GM12878 (cell line): ENCODE results near the gene SLC35F6. TPM values are rescaled to one million over a fixed set of nuclear protein-coding genes. Genes with fewer than 3 reads are reported as not detected.

Source experiments
- ATAC-seq: fragments of 200-7000 bp; cut with Tn5 transposase; 3 replicates; pipeline ENCODE4 v1.9.1; 2020; ENCODE audit warnings: mild to moderate bottlenecking, moderate library complexity
- BruUV-seq: library from RNA; stranded (reverse); fragments of 400-500 nt; replicated peaks from 2 replicates; lab custom pipeline; 2021; lab: Mats Ljungman, UMichigan
- CTCF ChIA-PET: fragments of 300-600 bp; sonication (Branson Sonifier 250); formaldehyde crosslinking; extraction: SDS; loops from one replicate; lab custom pipeline; 2021; ENCODE audit warnings: inconsistent platforms; lab: Yijun Ruan, JAX
- POLR2A ChIA-PET: fragments of 350-600 bp; formaldehyde crosslinking; extraction: SDS; loops from one replicate; lab custom pipeline; 2021; ENCODE audit warnings: inconsistent platforms; lab: Charles Lee
- RAD21 ChIA-PET: fragments of 300-600 bp; sonication (Branson Sonifier 250); formaldehyde crosslinking; loops from one replicate; lab custom pipeline; 2023; ENCODE audit warnings: antibody characterized with exemption; ENCODE audit not compliant: unreplicated experiment; lab: Charles Lee
- SMC1A ChIA-PET: fragments of 300-600 bp; sonication (Branson Sonifier 250); formaldehyde crosslinking; loops from one replicate; lab custom pipeline; 2023; ENCODE audit not compliant: unreplicated experiment, uncharacterized antibody; lab: Charles Lee
- DNase-seq: peaks from one replicate; pipeline ENCODE4 v3.0.0-alpha.2; 2011; ENCODE audit warnings: low read depth, low spot score
- FAIRE-seq: peaks from 3 replicates; lab custom pipeline; 2011; peaks lifted over from hg19 to GRCh38; lab: Jason Lieb, UNC
- H2AFZ ChIP-seq: 2 replicates; pipeline ENCODE4 v1.6.0; 2011; ENCODE audit warnings: low read depth, low read length, control low read depth; ENCODE audit not compliant: control insufficient read depth
- H3K27ac ChIP-seq: 2 replicates; pipeline ENCODE4 v1.5.1; 2011; ENCODE audit warnings: control low read depth; ENCODE audit not compliant: control insufficient read depth, insufficient read depth
- H3K27me3 ChIP-seq, 2 experiments: replicated peaks in 1 of 2; 2 replicates each; pipeline versions ENCODE4 v1.6.0 to v1.6.1; 2011; ENCODE audit warnings: low read length in 1 of 2; ENCODE audit not compliant: control insufficient read depth in 2 of 2, insufficient read depth in 2 of 2
- H3K36me3 ChIP-seq, 2 experiments: 2 replicates each; pipeline ENCODE4 v1.5.1; 2011; ENCODE audit warnings: low read length in 1 of 2; ENCODE audit not compliant: control insufficient read depth in 2 of 2, insufficient read depth in 2 of 2
- H3K4me1 ChIP-seq: 2 replicates; pipeline ENCODE4 v1.6.1; 2011; ENCODE audit warnings: mild to moderate bottlenecking, low read length, moderate library complexity, mixed read lengths; ENCODE audit not compliant: control insufficient read depth, insufficient read depth
- H3K4me2 ChIP-seq: 2 replicates; pipeline ENCODE4 v1.6.0; 2011; ENCODE audit warnings: control low read depth; ENCODE audit not compliant: control insufficient read depth, insufficient read depth
- H3K4me3 ChIP-seq: fragments of 200-600 bp; sonication (generic); 2 replicates; pipeline ENCODE4 v1.5.1; 2016
- H3K79me2 ChIP-seq: 2 replicates; pipeline ENCODE4 v1.6.0; 2011; ENCODE audit warnings: low read length; ENCODE audit not compliant: control insufficient read depth, insufficient read depth
- H3K9ac ChIP-seq: 2 replicates; pipeline ENCODE4 v1.8.0; 2011; ENCODE audit warnings: low read length, control low read depth, mixed read lengths; ENCODE audit not compliant: control insufficient read depth, insufficient read depth
- H3K9me3 ChIP-seq: replicated peaks from 3 replicates; pipeline ENCODE4 v1.5.1; 2011; ENCODE audit warnings: mild to moderate bottlenecking, low read length; ENCODE audit not compliant: control insufficient read depth, insufficient read depth
- H4K20me1 ChIP-seq: 2 replicates; pipeline ENCODE4 v1.6.0; 2011; ENCODE audit not compliant: control insufficient read depth, insufficient read depth
- BHLHE40 ChIP-seq, 2 experiments: fragments of 450-650 bp in 1 of 2; IDR thresholded peaks; 2 replicates each; pipeline ENCODE4 v1.6.1; 2011 to 2017; ENCODE audit warnings: low read depth in 2 of 2, borderline replicate concordance in 1 of 2, improper control_type of control experiment in 1 of 2, low read length in 1 of 2, mild to moderate bottlenecking in 1 of 2
- NR2C2 ChIP-seq: IDR thresholded peaks from 2 replicates; pipeline ENCODE4 v1.6.1; 2011; ENCODE audit warnings: borderline replicate concordance, low read depth; ENCODE audit not compliant: control insufficient read depth, insufficient read length
- SRF ChIP-seq, 2 experiments: IDR thresholded peaks; 2 replicates each; pipeline ENCODE4 v1.6.1; 2011; ENCODE audit warnings: low read depth in 2 of 2, low read length in 2 of 2, mild to moderate bottlenecking in 1 of 2, moderate library complexity in 1 of 2
- TBL1XR1 ChIP-seq: IDR thresholded peaks from 2 replicates; pipeline ENCODE4 v1.6.1; 2012; ENCODE audit warnings: low read depth, low read length, improper control_type of control experiment
- WGBS: methylation state at CpG from one replicate; pipeline ENCODE4 v1.1.6; 2016; ENCODE audit warnings: low lambda C conversion rate; ENCODE audit not compliant: insufficient replicate concordance, insufficient coverage; ENCODE audit errors: missing lambda C conversion rate; 5-methylcytosine and 5-hydroxymethylcytosine counted together
- in situ Hi-C: fragments of 300-500 bp; cut with MboI; formaldehyde crosslinking; loops from 9 replicates; pipeline ENCODE4 v1.14.3; 2018; ENCODE audit warnings: mixed read lengths
- intact Hi-C: fragments of 100-400 bp; cut with micrococcal nuclease; formaldehyde crosslinking; loops from one replicate; pipeline ENCODE4 v1.14.2; 2022; ENCODE audit not compliant: unreplicated experiment
- polyA plus RNA-seq, 11 experiments: library from polyadenylated mRNA; depleted of rRNA in 4 of 11; unstranded in 6 of 11; stranded (reverse) in 5 of 11; fragments of >200 nt; fragmentation: Nextera tagmentation in 4 of 11; fragmentation: Illumina TruSeq in 1 of 11; extraction: Ambion mirVana in 4 of 11; extraction: Trizol in 1 of 11; gene quantifications; 1 replicate in 1 of 11; 2 replicates in 10 of 11; pipeline versions ENCODE4 v1.2.1 to v1.2.3, GENCODE V29; 2011 to 2016; ENCODE audit warnings: inconsistent platforms in 2 of 11, missing spikeins in 2 of 11, low read depth in 1 of 11
- total RNA-seq, 4 experiments: library from RNA; depleted of rRNA in 3 of 4; stranded (reverse); fragments of >200 nt in 3 of 4; fragmentation: Illumina TruSeq in 1 of 4; extraction: Trizol in 1 of 4; gene quantifications; 2 replicates each; pipeline versions ENCODE4 v1.2.1 to v1.2.3, GENCODE V29; 2013 to 2021
- TF ChIP-seq, protein P1 (sequence below): fragments of 450-650 bp; IDR thresholded peaks from 2 replicates; pipeline ENCODE4 v1.6.1; 2017; ENCODE audit warnings: mild to moderate bottlenecking, moderate library complexity
- TF ChIP-seq, protein P2 (sequence below): IDR thresholded peaks from 2 replicates; pipeline ENCODE4 v1.6.1; 2012; ENCODE audit warnings: low read depth, low read length, improper control_type of control experiment
- TF ChIP-seq, protein P3 (sequence below): fragments of 450-650 bp; IDR thresholded peaks from 2 replicates; pipeline ENCODE4 v1.6.1; 2014; ENCODE audit warnings: mild to moderate bottlenecking
- TF ChIP-seq, protein P4 (sequence below): fragments of 450-650 bp; IDR thresholded peaks from 2 replicates; pipeline ENCODE4 v1.6.1; 2016; ENCODE audit warnings: mild to moderate bottlenecking

SLC35F6 gene
- total and polyA plus RNA-seq, 10 of the 15 experiments (the other 5 are each of a cell fraction or from before 2014, with no cell fraction given) = 4.0 to 10.5 (median 8.0) TPM

DNA sequence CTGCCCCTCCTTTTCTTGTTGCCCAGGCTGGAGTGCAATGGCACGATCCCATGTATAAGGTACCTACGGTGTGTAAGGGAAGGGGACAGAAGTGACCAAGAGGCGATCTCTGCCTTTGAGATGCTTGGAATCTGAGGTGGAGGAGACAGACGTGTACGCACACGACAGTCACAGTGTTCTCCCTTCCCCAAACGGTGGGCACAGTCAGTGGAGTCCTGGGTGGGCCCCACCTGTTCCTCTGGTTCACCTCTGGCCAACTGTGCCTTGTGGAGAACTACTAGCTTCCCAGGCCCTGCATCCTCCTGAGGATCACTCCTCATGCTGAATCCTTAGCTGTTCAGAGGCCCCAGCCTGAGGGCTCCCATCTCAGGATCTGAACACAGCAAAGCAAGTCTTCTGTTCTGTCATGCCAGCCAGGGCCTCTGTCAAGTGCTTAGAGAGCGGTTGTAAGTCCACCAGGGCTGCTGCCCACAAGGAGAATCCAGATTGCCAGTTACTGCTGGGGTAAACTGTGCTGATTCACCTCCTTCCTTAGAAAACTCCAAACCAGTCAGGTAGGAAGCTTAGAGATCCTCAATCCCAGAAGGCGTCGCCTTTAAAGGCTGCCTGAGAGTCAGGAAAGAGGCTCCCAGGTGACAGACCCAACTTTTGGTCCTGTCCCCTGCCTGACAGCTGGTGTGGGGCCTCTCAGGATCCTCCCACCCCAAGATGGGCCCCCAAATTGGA, 1.6 kb downstream of the SLC35F6 start (continued):
- TF ChIP-seq, protein P1, sequence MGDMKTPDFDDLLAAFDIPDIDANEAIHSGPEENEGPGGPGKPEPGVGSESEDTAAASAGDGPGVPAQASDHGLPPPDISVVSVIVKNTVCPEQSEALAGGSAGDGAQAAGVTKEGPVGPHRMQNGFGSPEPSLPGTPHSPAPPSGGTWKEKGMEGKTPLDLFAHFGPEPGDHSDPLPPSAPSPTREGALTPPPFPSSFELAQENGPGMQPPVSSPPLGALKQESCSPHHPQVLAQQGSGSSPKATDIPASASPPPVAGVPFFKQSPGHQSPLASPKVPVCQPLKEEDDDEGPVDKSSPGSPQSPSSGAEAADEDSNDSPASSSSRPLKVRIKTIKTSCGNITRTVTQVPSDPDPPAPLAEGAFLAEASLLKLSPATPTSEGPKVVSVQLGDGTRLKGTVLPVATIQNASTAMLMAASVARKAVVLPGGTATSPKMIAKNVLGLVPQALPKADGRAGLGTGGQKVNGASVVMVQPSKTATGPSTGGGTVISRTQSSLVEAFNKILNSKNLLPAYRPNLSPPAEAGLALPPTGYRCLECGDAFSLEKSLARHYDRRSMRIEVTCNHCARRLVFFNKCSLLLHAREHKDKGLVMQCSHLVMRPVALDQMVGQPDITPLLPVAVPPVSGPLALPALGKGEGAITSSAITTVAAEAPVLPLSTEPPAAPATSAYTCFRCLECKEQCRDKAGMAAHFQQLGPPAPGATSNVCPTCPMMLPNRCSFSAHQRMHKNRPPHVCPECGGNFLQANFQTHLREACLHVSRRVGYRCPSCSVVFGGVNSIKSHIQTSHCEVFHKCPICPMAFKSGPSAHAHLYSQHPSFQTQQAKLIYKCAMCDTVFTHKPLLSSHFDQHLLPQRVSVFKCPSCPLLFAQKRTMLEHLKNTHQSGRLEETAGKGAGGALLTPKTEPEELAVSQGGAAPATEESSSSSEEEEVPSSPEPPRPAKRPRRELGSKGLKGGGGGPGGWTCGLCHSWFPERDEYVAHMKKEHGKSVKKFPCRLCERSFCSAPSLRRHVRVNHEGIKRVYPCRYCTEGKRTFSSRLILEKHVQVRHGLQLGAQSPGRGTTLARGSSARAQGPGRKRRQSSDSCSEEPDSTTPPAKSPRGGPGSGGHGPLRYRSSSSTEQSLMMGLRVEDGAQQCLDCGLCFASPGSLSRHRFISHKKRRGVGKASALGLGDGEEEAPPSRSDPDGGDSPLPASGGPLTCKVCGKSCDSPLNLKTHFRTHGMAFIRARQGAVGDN = no peak
- no peak for TF ChIP-seq NR2C2
- TF ChIP-seq SRF (IDR thresholded peaks at IDR 0.05; ENCODE audit: low read depth in 2 of 2, low read length in 2 of 2) = no peak
- TF ChIP-seq, protein P2, sequence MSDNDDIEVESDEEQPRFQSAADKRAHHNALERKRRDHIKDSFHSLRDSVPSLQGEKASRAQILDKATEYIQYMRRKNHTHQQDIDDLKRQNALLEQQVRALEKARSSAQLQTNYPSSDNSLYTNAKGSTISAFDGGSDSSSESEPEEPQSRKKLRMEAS = no peak
- TF ChIP-seq TBL1XR1 = no peak

DNA sequence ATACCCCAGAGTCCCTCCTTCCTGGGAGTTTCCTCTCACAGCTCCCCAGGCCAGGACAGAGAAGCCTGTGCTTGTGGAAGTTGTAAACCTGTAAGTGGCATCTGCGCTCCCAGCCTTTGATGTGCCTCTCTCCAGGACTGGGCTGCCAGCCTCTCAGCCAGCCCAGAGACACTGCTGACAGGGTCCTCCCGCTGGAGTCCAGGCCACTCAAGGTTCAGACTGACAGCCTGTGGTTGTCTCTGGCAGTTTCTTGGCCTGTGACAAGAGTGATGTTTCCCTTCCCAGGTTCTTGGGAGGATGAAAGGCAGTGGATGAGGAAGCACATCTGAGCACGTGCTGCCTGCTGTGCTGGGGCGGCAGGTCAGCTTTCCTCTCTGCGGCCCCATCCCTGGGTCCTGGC, 3.0 kb downstream of the SLC35F6 start:
- ChIA-PET RAD21 (no interaction called here), SMC1A (interaction anchor here (3.0 kb wide), 1 partner anchor 10 kb away, joined by 7 read pairs; no protein-coding TSS in a partner anchor), CTCF (no interaction called here), POLR2A (interaction anchor here (0.9 to 1.3 kb wide), 2 partner anchors 12 to 20 kb away, joined by 3 read pairs; no protein-coding TSS in a partner anchor)
- BruUV-seq = no TSS peak
- no peaks in the 10 kb centered on the region for H3K27me3 ChIP-seq
- no peak for DNase-seq
- FAIRE-seq = no peak
- WGBS = 96% methylated on average over 5 of the region's 5 CpGs
- in situ Hi-C loops (no loop called here), intact Hi-C loops (no loop called here)
- H2AFZ ChIP-seq = no peak overlapping the region
- peaks cover 17% of the 10 kb centered on the region; the same call in 1 of the 2 replicates for H3K4me1 ChIP-seq
- H3K27ac ChIP-seq = no peak overlapping the region; the same call in 1 of the 2 replicates
- H3K9ac ChIP-seq = peak overlapping the region; percentile 24; the same call in 1 of the 2 replicates
- no peaks in the 10 kb centered on the region for H3K9me3 ChIP-seq
- H3K4me2 ChIP-seq = peak overlapping the region; percentile 60
- TF ChIP-seq, protein P3, sequence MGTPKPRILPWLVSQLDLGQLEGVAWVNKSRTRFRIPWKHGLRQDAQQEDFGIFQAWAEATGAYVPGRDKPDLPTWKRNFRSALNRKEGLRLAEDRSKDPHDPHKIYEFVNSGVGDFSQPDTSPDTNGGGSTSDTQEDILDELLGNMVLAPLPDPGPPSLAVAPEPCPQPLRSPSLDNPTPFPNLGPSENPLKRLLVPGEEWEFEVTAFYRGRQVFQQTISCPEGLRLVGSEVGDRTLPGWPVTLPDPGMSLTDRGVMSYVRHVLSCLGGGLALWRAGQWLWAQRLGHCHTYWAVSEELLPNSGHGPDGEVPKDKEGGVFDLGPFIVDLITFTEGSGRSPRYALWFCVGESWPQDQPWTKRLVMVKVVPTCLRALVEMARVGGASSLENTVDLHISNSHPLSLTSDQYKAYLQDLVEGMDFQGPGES = no peak
- peak in 1 of 2 experiments; percentile 57; a peak in 1 of 4 replicates for TF ChIP-seq BHLHE40 (IDR thresholded peaks at IDR 0.05; ENCODE audit: borderline replicate concordance in 1 of 2, low read depth in 2 of 2, low read length in 1 of 2)
- TF ChIP-seq, protein P4, sequence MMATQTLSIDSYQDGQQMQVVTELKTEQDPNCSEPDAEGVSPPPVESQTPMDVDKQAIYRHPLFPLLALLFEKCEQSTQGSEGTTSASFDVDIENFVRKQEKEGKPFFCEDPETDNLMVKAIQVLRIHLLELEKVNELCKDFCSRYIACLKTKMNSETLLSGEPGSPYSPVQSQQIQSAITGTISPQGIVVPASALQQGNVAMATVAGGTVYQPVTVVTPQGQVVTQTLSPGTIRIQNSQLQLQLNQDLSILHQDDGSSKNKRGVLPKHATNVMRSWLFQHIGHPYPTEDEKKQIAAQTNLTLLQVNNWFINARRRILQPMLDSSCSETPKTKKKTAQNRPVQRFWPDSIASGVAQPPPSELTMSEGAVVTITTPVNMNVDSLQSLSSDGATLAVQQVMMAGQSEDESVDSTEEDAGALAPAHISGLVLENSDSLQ = peak; percentile 23; the same call in 1 of the 2 replicates
- no peak overlapping the region for H3K4me3 ChIP-seq
- no peaks in the 10 kb centered on the region; a peak in 2 of 4 replicates for H3K36me3 ChIP-seq
- no peak; the same call in 2 of the 3 replicates for ATAC-seq
- H3K79me2 ChIP-seq = peaks cover 51% of the 10 kb centered on the region
- no peaks in the 10 kb centered on the region for H4K20me1 ChIP-seq
